ENCODE data around the gene ITM2C. TPM values are rescaled to one million over a fixed set of nuclear protein-coding genes. Genes with fewer than 3 reads are reported as not detected.

ITM2C gene
- total RNA-seq, 4 donors from 2014 or later = 33.8 to 301 (median 67.6) TPM

GRCh38 chr2:230869914-230870543, 5.3 kb downstream of the ITM2C start:
- H3K4me1 ChIP-seq = peaks cover 0 to 10% of the 10 kb centered on the region in 2 donors
- TF ChIP-seq CTCF (IDR thresholded peaks at IDR 0.05) (no peak), POLR2A (IDR thresholded peaks at IDR 0.05) (no peak)
- peak overlapping the region; percentile 42 to 66 for H3K27ac ChIP-seq
- H3K9me3 ChIP-seq = no peaks in the 10 kb centered on the region
- DNase-seq = no peak
- no peak overlapping the region for H3K4me3 ChIP-seq
- intact Hi-C loops (cut with DNase I; ENCODE audit: low total_unique reads) = no loop called here
- no peaks in the 10 kb centered on the region for H3K36me3 ChIP-seq
- H3K27me3 ChIP-seq = no peaks in the 10 kb centered on the region

GRCh38 chr2:230870544-230871360, 6.0 kb downstream of the ITM2C start:
- Histone ChIP-seq H3K4me3 (no peak overlapping the region), H3K36me3 (no peaks in the 10 kb centered on the region), H3K4me1 (peaks cover 0 to 10% of the 10 kb centered on the region in 2 donors), H3K27ac (peak overlapping the region; percentile 42 to 66), H3K27me3 (no peaks in the 10 kb centered on the region), H3K9me3 (no peaks in the 10 kb centered on the region)
- no peak for DNase-seq
- TF ChIP-seq CTCF (IDR thresholded peaks at IDR 0.05) = no peak
- no peak for TF ChIP-seq POLR2A (IDR thresholded peaks at IDR 0.05)
- intact Hi-C loops (cut with DNase I; ENCODE audit: low total_unique reads) = no loop called here

- TF ChIP-seq POLR2A (IDR thresholded peaks at IDR 0.05) (no peak), CTCF (IDR thresholded peaks at IDR 0.05) (no peak)
- H3K4me3 ChIP-seq = no peak overlapping the region
- DNase-seq = no peak
- H3K4me1 ChIP-seq = peaks cover 0 to 10% of the 10 kb centered on the region in 2 donors
- no peaks in the 10 kb centered on the region for H3K27me3 ChIP-seq
- no peaks in the 10 kb centered on the region for H3K9me3 ChIP-seq
- H3K27ac ChIP-seq = peak overlapping the region; percentile 21 to 66
- intact Hi-C loops (cut with DNase I; ENCODE audit: low total_unique reads) = no loop called here
- no peaks in the 10 kb centered on the region for H3K36me3 ChIP-seq
Observed at GRCh38 chr2:230871361-230872150, 6.8 kb downstream of the ITM2C start.

- Histone ChIP-seq H3K27me3 (no peaks in the 10 kb centered on the region), H3K4me3 (no peak overlapping the region), H3K4me1 (peaks cover 0 to 10% of the 10 kb centered on the region in 2 donors), H3K27ac (no peak overlapping the region), H3K36me3 (no peaks in the 10 kb centered on the region), H3K9me3 (no peaks in the 10 kb centered on the region)
- no peak for TF ChIP-seq POLR2A (IDR thresholded peaks at IDR 0.05)
- TF ChIP-seq CTCF (IDR thresholded peaks at IDR 0.05) = no peak
- no peak for DNase-seq
- intact Hi-C loops (cut with DNase I; ENCODE audit: low total_unique reads) = no loop called here
Observed at GRCh38 chr2:230872151-230872967, 7.6 kb downstream of the ITM2C start.

Measured in uterus (tissue), 4 donors.